ENCODE results near the gene FCER1A. TPM values are rescaled to one million over a fixed set of nuclear protein-coding genes. Genes with fewer than 3 reads are reported as not detected.

The FCER1A gene
- polyA plus RNA-seq, 1 experiment, result not detected

DNA sequence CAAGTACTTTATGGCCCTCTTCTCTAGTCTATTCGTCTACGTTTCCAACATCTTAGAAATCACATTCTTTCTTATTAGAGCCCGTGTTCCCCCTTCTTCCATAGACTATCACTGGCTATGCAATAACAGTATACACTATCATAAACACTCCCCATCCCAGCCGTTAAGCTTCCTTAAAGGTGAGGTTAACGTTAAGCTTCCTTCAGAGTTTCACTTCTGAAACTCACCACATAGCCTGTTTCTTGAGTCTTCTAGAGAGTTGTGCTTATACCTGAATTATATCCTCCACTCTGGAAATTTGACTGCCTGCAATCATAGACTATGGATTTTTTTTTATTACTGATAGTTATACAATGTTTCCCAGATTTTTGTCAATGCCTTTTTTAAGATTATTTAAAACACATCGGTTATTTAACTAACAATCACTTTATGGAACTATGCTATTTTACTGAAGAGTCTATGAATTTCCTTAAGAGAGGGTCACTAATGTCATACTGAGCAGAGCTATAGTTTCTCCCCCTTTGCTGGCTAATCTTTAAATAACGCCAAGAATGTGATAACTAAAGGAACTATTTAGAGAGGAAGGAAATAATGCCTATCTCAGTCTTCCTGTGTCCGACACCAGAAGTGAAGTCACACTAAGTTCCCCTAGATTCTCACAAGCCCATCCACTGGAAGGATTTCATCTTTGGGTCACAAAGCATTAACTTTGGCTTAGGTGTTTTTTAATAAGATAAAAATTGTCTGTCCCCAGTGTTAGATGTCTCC is 16.8 kb downstream of the FCER1A start:
- DNase-seq (ENCODE audit: low read depth), result no peak
- Histone ChIP-seq H3K36me3 (ENCODE audit: control insufficient read depth, insufficient read depth, low read length) (no peaks in the 10 kb centered on the region), H3K27me3 (ENCODE audit: control insufficient read depth, insufficient read depth, low read length) (no peaks in the 10 kb centered on the region), H3K4me3 (ENCODE audit: low read depth, low read length) (no peak overlapping the region)
- TF ChIP-seq, protein P1, sequence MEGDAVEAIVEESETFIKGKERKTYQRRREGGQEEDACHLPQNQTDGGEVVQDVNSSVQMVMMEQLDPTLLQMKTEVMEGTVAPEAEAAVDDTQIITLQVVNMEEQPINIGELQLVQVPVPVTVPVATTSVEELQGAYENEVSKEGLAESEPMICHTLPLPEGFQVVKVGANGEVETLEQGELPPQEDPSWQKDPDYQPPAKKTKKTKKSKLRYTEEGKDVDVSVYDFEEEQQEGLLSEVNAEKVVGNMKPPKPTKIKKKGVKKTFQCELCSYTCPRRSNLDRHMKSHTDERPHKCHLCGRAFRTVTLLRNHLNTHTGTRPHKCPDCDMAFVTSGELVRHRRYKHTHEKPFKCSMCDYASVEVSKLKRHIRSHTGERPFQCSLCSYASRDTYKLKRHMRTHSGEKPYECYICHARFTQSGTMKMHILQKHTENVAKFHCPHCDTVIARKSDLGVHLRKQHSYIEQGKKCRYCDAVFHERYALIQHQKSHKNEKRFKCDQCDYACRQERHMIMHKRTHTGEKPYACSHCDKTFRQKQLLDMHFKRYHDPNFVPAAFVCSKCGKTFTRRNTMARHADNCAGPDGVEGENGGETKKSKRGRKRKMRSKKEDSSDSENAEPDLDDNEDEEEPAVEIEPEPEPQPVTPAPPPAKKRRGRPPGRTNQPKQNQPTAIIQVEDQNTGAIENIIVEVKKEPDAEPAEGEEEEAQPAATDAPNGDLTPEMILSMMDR (IDR thresholded peaks at IDR 0.05; ENCODE audit: insufficient read depth, low read depth, low read length), result no peak
- POLR2A ChIA-PET, result no interaction called here
- CTCF ChIA-PET, result no interaction called here

DNA sequence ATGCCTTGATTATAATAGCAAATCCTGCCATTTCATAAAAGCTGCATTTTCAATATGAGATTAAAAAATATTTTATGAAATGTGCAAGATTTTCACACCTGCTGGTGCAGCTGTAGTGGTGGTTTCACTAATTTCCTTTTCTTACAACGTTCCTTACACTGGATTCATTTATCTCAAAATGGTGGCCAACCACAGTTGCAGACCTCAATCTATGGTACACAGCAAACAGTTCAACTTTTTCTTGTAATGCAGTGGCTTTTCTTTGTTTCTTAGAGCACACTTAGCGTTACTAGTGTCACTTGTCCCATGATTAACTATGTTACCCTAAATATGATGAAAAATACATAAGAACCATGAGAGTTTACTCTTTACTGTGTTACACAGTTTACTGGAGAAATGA is 32.7 kb downstream of the FCER1A start:
- Histone ChIP-seq H3K4me3 (ENCODE audit: low read depth, low read length) (no peak overlapping the region), H3K27me3 (ENCODE audit: control insufficient read depth, insufficient read depth, low read length) (no peaks in the 10 kb centered on the region), H3K36me3 (ENCODE audit: control insufficient read depth, insufficient read depth, low read length) (no peaks in the 10 kb centered on the region)
- CTCF ChIA-PET, result no interaction called here
- TF ChIP-seq, protein P1 (IDR thresholded peaks at IDR 0.05; ENCODE audit: insufficient read depth, low read depth, low read length), result no peak
- POLR2A ChIA-PET, result no interaction called here
- DNase-seq (ENCODE audit: low read depth), result no peak

DNA sequence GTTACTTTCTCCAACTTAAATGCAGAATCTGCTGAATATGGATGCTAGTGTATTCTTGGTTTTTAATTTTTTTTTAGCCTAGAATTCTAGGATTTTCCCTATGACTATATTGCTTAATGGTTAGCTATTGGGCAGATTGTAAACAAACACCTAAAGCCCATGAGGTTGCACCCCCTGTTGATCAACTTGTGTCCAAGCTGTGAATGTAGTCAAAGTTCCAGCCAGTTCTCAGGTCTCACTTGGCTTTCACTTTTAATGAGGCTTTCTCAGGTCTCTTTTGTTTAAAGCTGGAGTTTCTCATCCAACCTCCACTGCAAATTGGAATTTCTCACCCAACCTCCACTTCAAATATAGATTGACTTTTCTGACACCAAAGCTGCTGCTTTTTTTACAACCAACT is 35.9 kb downstream of the FCER1A start:
- TF ChIP-seq, protein P1 (IDR thresholded peaks at IDR 0.05; ENCODE audit: insufficient read depth, low read depth, low read length), result no peak
- POLR2A ChIA-PET, result no interaction called here

DNA sequence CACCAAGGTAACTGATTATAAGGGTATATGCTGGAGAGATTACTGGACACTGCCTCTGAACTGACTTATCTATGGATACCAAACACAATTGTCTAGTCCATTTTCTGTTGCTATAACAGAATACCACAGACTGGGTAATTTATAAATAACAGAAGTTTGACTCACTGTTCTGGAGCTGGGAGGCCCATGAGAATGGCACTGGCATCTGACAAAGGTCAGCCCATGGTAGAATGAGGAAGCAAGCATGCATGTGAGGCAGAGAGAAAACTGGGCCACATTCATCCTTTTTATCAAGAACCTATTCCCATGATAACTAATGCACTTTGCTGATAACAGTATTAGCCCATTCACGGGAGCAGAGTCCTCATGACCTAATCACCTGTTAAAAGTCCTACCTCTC is 37.4 kb downstream of the FCER1A start:
- H3K27me3 ChIP-seq (ENCODE audit: control insufficient read depth, insufficient read depth, low read length), result no peaks in the 10 kb centered on the region
- H3K4me3 ChIP-seq (ENCODE audit: low read depth, low read length), result no peak overlapping the region
- H3K36me3 ChIP-seq (ENCODE audit: control insufficient read depth, insufficient read depth, low read length), result no peaks in the 10 kb centered on the region
- CTCF ChIA-PET, result no interaction called here
- TF ChIP-seq, protein P1 (IDR thresholded peaks at IDR 0.05; ENCODE audit: insufficient read depth, low read depth, low read length), result no peak
- DNase-seq (ENCODE audit: low read depth), result no peak
- POLR2A ChIA-PET, result no interaction called here

More for the DNA sequence above, 35.9 kb downstream of the FCER1A start:
- H3K4me3 ChIP-seq (ENCODE audit: low read depth, low read length), result no peak overlapping the region
- CTCF ChIA-PET, result no interaction called here
- H3K27me3 ChIP-seq (ENCODE audit: control insufficient read depth, insufficient read depth, low read length), result no peaks in the 10 kb centered on the region
- no peaks in the 10 kb centered on the region for H3K36me3 ChIP-seq (ENCODE audit: control insufficient read depth, insufficient read depth, low read length)
- no peak for DNase-seq (ENCODE audit: low read depth)

DNA sequence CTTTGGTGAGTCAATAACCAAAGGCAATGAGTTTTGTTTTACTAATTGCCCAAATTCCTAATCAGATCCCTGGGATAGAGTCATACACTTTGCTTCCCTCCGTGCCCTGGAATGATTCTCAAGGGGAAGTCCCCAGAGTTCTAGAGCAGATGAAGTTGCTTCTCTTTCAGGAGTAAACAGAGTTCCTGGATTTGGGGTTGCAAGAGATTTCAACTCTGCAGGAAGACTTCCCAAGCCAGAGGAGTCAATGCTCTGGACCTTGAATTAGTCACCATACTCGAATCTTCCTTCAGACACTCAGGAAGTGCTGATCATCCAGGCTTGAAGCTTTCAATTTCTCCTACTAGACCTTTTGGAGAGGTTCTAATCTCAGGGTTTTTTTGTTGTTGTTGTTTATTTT is 39.6 kb downstream of the FCER1A start:
- TF ChIP-seq, protein P1 (IDR thresholded peaks at IDR 0.05; ENCODE audit: insufficient read depth, low read depth, low read length), result no peak
- Histone ChIP-seq H3K4me3 (ENCODE audit: low read depth, low read length) (no peak overlapping the region), H3K27me3 (ENCODE audit: control insufficient read depth, insufficient read depth, low read length) (no peaks in the 10 kb centered on the region), H3K36me3 (ENCODE audit: control insufficient read depth, insufficient read depth, low read length) (no peaks in the 10 kb centered on the region)
- ChIA-PET CTCF (interaction anchor here (0.6 kb wide), 1 partner anchor 37 kb away, joined by 5 read pairs; no protein-coding TSS in a partner anchor), POLR2A (no interaction called here)
- no peak for DNase-seq (ENCODE audit: low read depth)

Measured in BJ (cell line).